GM19025 (cell line): ENCODE results near the gene MGME1.

Experiments
- ATAC-seq: cut with Tn5 transposase; IDR thresholded peaks from one replicate; pipeline ENCODE4 v1.9.1; 2021; ENCODE audit warnings: mild to moderate bottlenecking, low read depth, moderate library complexity; ENCODE audit not compliant: unreplicated experiment

MGME1 gene

GRCh38 chr20:17987988-17988387 is 19.2 kb downstream of the MGME1 start:
- no peak for ATAC-seq

- no peak for ATAC-seq
These were observed 21.6 kb downstream of the MGME1 start for GRCh38 chr20:17990278-17990972.

DNA sequence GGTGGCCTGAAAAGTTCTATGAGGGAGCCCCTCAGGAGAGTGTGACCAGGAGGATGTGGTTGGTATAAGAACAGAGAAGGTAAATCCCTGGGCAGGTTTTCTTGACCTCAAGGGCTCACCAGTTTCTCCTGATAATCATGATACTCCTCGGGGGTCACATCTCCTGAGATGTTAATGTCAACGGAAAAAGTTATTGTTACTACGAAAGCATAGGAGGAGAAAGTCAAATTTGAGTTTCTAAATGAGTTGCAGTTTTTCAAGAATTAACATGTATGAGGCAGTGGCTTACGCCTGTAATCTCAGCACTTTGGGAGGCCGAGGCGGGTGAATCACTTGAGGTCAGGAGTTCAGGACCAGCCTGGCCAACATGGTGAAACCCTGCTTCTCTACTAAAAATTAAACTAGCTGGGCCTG is 23.4 kb downstream of the MGME1 start:
- ATAC-seq = peak; percentile 63

GRCh38 chr20:17992847-17993513 is 24.2 kb downstream of the MGME1 start:
- no peak for ATAC-seq

DNA sequence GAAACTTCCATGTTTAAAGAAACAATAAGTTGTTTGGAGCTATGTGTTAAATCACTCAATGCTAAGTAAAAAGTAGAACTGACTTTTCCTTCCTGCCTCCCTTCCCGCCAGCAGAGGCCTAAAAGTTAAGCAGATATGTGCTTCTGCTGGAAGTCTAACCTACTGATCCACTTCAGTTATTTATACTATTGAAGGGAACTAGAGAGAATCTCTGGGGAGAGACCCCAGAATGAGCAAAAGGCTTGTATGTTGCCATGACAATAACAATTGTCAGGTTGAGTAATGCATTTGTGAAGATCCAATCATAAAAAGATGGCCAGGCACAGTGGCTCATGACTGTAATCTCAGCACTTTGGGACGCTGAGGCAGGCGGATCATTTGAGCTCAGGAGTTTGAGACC is 24.7 kb downstream of the MGME1 start:
- no peak for ATAC-seq

GRCh38 chr20:17995967-17996819 is 27.4 kb downstream of the MGME1 start:
- ATAC-seq = no peak

DNA sequence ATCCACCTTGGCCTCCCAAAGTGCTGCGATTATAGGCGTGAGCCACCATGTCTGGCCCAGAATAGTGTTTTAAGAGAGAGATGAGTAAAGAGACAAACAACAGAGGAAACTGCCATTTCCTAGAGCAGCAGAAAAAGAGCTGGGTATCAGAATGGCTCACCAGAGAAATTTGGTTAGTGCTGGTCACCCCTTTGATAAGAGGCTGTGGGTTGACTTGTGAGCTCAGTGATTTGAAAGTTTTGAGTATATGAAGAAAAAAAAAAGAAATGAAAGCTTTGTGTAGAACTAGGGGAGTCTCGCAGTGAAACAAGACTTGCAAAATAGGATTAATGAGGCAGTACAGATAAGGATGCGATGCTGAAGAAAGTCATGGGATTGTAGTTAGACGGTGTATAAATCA is 29.6 kb downstream of the MGME1 start:
- no peak for ATAC-seq

DNA sequence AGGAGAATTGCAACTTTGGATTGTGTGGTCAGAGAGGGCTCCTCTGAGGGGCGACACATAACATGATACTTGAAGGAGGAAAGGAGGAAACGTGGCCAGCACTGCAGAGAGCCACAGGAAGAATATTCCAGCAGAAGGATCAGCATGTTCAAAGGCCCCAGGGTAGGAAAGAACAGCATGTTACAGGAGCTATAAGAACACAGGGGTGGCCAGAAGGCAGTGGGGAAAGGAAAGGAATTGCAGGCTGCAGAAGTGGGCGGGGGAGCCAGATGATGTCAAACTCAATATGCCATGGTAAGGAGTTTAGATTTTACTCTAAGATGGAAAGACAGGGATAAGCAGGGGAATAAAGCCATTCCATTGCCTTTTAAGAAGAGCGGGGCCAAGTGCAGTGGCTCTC is 30.7 kb downstream of the MGME1 start:
- no peak for ATAC-seq

- ATAC-seq = no peak
These were observed 32.5 kb downstream of the MGME1 start for GRCh38 chr20:18001131-18001921.

- no peak for ATAC-seq
These were observed 35.1 kb downstream of the MGME1 start for GRCh38 chr20:18003897-18004296.

- no peak for ATAC-seq
These were observed 35.7 kb downstream of the MGME1 start for GRCh38 chr20:18004384-18005031.

DNA sequence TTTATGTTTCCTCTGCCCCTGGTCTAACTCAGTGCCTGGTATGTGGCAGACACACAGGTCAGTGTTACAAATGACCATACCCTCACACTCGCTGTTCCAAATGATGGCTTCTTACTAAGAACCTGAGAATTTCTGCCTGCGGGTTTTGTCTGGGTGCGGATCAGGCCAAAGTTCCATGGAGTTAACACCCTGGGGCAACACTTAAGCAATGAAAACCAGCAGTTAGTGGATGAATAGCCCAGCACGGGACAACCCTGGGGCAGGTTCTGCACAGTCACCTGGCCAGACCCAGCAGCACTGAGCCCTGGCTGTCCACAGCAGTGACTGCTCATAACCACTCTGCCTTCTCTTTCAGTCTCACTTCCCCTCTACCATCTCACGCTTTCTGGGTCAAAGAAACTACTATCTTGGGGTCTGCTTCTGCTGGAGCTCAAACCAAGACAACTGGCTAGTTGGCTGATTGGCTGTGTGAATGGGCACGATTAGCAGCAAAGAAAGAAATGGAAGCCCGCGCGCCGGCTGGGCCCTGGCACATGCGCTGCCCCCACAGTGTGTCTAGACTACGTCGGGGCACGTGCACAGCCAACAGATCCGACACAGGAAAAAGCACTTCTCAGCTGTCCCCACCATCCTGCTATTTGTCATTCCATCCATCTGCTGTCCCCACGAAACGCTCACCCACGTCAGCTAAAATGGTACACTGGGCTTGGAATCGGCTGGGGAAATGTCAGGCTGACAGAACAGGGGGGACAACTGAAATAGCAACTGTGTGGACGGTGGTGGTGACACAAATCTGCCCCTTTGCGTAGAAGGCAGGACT is 36.6 kb downstream of the MGME1 start:
- peak; percentile 97 for ATAC-seq

DNA sequence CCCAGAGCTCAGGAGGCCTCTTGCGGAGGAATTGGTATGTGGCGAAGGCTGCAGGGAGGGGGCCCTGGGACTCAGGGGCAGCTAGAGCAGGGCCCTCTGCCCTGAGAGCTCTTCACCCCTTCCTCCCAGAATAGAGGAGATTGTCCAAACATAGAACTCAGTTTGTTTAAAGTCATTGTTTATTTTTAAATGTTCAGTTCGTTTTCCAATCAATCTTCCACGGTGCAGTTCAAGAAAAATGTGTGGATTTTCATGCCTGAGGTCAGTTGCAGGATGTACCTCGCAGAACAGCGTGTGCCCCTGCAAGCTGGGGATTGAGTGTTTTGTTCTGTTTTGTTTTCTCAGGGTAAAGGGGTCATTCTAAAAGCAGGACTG is 37.2 kb downstream of the MGME1 start:
- no peak for ATAC-seq

DNA sequence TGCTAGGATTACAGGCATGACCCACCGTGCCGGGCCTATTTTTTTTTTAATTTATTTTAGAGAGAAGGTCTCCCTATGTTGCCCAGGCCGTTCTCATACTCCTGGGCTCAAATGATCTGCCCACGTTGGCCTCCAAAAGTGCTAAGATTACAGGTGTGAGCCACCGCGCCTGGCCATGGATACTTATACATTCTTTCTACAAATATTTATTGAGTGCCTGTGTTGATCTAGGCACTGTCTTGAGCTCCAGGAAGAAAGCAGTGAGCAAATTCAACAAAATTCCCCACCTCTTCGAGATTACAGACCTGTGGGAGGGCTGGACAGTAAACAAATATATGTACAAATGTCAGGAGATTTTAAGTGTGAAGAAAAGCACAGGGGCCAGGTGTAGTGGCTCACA is 37.9 kb downstream of the MGME1 start:
- no peak for ATAC-seq

- no peak for ATAC-seq
These were observed 38.9 kb downstream of the MGME1 start for GRCh38 chr20:18007534-18008292.

- no peak for ATAC-seq
These were observed 40.3 kb downstream of the MGME1 start for GRCh38 chr20:18009116-18009515.

- no peak for ATAC-seq
These were observed 42.7 kb downstream of the MGME1 start for GRCh38 chr20:18011482-18011881.

DNA sequence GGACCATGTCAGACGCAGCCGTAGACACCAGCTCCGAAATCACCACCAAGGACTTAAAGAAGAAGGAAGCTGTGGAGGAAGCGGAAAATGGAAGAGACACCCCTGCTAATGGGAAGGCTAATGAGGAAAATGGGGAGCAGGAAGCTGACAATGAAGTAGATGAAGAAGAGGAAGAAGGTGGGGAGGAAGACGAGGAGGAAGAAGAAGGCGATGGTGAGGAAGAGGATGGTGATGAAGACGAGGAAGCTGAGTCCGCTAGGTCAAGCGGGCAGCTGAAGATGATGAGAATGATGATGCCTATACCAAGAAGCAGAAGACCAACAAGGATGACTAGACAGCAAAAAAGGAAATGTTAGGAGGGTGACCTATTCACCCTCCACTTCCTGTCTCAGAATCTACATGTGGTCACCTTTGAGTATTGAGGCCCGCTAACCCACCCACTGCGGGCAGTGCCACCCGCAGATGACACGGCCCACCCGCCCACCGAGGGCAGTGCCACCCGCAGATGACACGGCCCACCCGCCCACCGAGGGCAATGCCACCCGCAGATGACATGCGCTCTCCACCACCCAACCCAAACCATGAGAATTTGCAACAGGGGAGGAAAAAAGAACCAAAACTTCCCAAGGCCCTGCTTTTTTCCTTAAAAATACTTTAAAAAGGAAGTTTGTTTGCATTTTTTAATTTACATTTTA is 43.3 kb downstream of the MGME1 start:
- no peak for ATAC-seq
